Pancreas (tissue), 10 donors: ENCODE data around the gene CCDC80. TPM values are rescaled to one million over a fixed set of nuclear protein-coding genes. Genes with fewer than 3 reads are reported as not detected.

Experiments
- ATAC-seq, 4 donors: fragments of 200-7000 bp; cut with Tn5 transposase; one replicate each; pipeline versions ENCODE4 v1.8.0 to v1.9.1; 2020; ENCODE audit warnings: mild to moderate bottlenecking in 4 of 4, moderate library complexity in 4 of 4
- DNase-seq, 6 donors: peaks; one replicate each; pipeline ENCODE4 v3.0.0-alpha.2; 2020
- FAIRE-seq: peaks from 2 replicates; lab custom pipeline; 2012; peaks lifted over from hg19 to GRCh38; lab: Jason Lieb, UNC
- H3K27ac ChIP-seq, 4 donors: fragments of 200-600 bp; sonication (generic); 1 replicate in 3 of 4; 2 replicates in 1 of 4; pipeline versions ENCODE4 v1.5.0 to v1.8.0; 2020
- H3K27me3 ChIP-seq, 4 donors: fragments of 200-600 bp; one replicate each; pipeline ENCODE4 v1.8.0; 2021
- H3K36me3 ChIP-seq, 3 donors: fragments of 200-600 bp; sonication (generic) in 1 of 3; one replicate each; pipeline versions ENCODE4 v1.5.0 to v1.8.0; 2020 to 2021
- H3K4me1 ChIP-seq, 3 donors: fragments of 200-600 bp; one replicate each; pipeline ENCODE4 v1.8.0; 2021
- H3K4me3 ChIP-seq, 4 donors: fragments of 200-600 bp; sonication (generic) in 2 of 4; one replicate each; pipeline versions ENCODE4 v1.5.0 to v1.8.0; 2020 to 2021
- H3K9me3 ChIP-seq, 4 donors: fragments of 200-600 bp; one replicate each; pipeline ENCODE4 v1.8.0; 2021
- WGBS, 2 donors: extraction: QIAGEN DNeasy Blood & Tissue Kit; methylation state at CpG; one replicate each; pipeline ENCODE4 v1.1.7; 2013; 5-methylcytosine and 5-hydroxymethylcytosine counted together
- intact Hi-C, 3 donors: fragments of 100-400 bp; cut with DNase I; formaldehyde crosslinking; loops; one replicate each; pipeline versions ENCODE4 v1.11.1 to v1.14.2; 2022
- polyA plus RNA-seq, 2 donors: library from polyadenylated mRNA; stranded (reverse); fragments of 200-250 nt; gene quantifications; one replicate each; pipeline ENCODE4 v1.2.3, GENCODE V29; 2013
- total RNA-seq, 6 donors: library from RNA; stranded (reverse); fragmentation: NEBNext Ultra II Directional in 4 of 6; extraction: Animal tissue kit (Norgen Biotek cat#: 25700) in 4 of 6; gene quantifications; one replicate each; pipeline versions ENCODE4 v1.2.1 to v1.2.4, GENCODE V29; 2021 to 2023
- TF ChIP-seq, protein P1 (sequence below), 4 donors: fragments of 200-600 bp; sonication (generic) in 3 of 4; IDR thresholded peaks; one replicate each; pipeline versions ENCODE4 v1.5.0 to v1.8.0; 2021; ENCODE audit warnings: antibody characterized with exemption in 4 of 4
- donor health status: healthy with polysubstance abuse.
- donor health status: DM: no; HTN: no; CAD: no; lungs with moderate emphysema.
- donor health status: DM: no; HTN: no; CAD: no.
- donor health status: control.
- donor health status: control.
- donor health status: Bipolar disorder and iron deficiency.
- donor health status: DM: yes; HTN: yes; CAD: no.
- donor health status: DM: no; HTN: no; CAD: no.
- donor health status: DM: no; HTN: no; CAD: no.
- donor health status: DM: yes; HTN: yes; CAD: no.

The CCDC80 gene
- total and polyA plus RNA-seq, 8 donors = 6.1 to 100 (median 11.8) TPM

DNA sequence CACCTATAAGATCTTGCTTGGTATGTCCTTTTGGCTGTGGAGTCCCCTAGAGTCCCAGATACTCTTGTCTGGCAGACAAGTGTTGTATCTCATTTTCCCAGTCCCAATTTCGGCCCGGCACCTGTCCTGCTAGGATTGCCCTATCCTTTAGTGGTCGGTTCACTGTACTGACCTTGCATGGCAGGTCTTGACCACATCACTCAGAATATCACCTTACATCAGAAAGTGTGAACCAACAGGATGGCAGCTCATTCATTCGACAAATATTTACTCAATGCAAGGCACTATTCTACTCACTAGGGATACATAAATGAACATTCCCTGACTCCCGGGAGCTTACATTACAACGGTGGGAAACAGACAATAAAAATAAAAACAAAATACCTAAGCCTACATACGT is 5.7 kb upstream of the CCDC80 start:
- ATAC-seq = no peak
- Histone ChIP-seq H3K4me1 (peaks cover 0 to 1% (median 0%) of the 10 kb centered on the region in 3 donors), H3K9me3 (no peaks in the 10 kb centered on the region), H3K36me3 (no peaks in the 10 kb centered on the region), H3K27ac (no peak overlapping the region), H3K27me3 (no peaks in the 10 kb centered on the region), H3K4me3 (no peak overlapping the region)
- TF ChIP-seq, protein P1, sequence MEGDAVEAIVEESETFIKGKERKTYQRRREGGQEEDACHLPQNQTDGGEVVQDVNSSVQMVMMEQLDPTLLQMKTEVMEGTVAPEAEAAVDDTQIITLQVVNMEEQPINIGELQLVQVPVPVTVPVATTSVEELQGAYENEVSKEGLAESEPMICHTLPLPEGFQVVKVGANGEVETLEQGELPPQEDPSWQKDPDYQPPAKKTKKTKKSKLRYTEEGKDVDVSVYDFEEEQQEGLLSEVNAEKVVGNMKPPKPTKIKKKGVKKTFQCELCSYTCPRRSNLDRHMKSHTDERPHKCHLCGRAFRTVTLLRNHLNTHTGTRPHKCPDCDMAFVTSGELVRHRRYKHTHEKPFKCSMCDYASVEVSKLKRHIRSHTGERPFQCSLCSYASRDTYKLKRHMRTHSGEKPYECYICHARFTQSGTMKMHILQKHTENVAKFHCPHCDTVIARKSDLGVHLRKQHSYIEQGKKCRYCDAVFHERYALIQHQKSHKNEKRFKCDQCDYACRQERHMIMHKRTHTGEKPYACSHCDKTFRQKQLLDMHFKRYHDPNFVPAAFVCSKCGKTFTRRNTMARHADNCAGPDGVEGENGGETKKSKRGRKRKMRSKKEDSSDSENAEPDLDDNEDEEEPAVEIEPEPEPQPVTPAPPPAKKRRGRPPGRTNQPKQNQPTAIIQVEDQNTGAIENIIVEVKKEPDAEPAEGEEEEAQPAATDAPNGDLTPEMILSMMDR (IDR thresholded peaks at IDR 0.05) = no peak
- no peak for DNase-seq
- FAIRE-seq = no peak
- intact Hi-C loops = loop anchor here in 2 of 3 donors (10.0 kb wide), 2 partner anchors 328 to 338 kb away; partner anchors contain the start of gene CD200R1 (in 1 of the 2)
- 36 to 37% methylated on average over 7 of the region's 7 CpGs for WGBS, 2 donors

DNA sequence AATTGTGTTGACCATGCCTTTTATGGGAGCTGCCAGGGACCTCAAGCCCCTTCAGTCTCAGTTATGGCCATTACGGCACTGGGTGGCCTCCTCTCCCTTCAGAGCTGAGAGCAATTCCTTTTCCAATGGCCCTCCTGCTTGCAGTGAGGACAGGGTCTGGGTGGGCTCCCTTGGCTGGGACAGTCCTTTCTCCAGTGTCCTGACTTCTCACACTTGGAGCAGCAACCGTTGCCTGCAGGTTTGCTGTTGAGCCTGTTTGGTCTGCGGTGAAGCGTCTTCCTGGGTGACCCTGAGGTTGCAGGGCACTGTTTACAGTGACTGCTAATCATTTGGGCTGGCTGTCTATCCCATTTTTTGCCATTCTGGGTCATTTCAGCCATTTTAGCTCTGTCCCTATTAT is 3.5 kb upstream of the CCDC80 start:
- Histone ChIP-seq H3K9me3 (no peaks in the 10 kb centered on the region), H3K36me3 (no peaks in the 10 kb centered on the region), H3K27ac (no peak overlapping the region), H3K27me3 (no peaks in the 10 kb centered on the region), H3K4me3 (no peak overlapping the region), H3K4me1 (peaks cover 0 to 6% (median 0%) of the 10 kb centered on the region in 3 donors)
- intact Hi-C loops = loop anchor here in 2 of 3 donors (10.0 kb wide), 2 partner anchors 330 to 340 kb away; partner anchors contain the start of gene CD200R1 (in 1 of the 2)
- 46 to 59% methylated on average over 4 of the region's 4 CpGs for WGBS, 2 donors
- FAIRE-seq (no peak), DNase-seq (no peak), ATAC-seq (no peak)
- TF ChIP-seq, protein P1 (IDR thresholded peaks at IDR 0.05) = no peak

DNA sequence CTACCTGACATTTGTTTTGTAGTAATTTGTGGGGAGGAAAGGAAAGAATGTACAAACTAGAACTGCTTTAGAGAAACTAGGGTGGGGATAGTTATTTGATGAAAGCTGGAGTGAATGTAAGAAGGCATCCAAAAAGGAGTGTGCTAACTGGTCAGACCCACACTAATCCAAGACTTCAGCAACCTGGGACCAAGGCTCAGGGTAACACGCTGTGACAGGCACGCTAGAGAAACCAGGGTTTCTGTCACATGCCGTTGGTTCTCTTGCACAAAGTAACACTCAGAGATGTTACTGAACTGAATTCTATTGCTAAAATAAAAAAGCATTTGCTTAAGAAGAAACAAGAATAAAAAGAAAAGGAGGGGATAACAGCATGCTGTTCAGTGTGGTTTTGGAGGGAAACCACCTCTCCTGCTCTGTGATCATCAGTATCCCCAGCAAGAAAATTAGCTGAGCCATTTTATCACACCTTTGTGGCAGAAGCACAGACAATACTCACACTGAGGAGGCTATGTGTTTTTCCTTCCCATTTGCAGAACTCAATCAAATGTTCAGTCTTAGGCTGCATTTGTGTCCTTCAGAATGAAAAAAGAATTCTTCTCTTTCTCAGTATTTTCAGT is 2.8 kb upstream of the CCDC80 start:
- Histone ChIP-seq H3K9me3 (no peaks in the 10 kb centered on the region), H3K27ac (no peak overlapping the region), H3K4me1 (peaks cover 0 to 6% (median 0%) of the 10 kb centered on the region in 3 donors), H3K4me3 (no peak overlapping the region), H3K36me3 (no peaks in the 10 kb centered on the region), H3K27me3 (no peaks in the 10 kb centered on the region)
- DNase-seq (no peak), ATAC-seq (no peak), FAIRE-seq (no peak)
- intact Hi-C loops = loop anchor here in 2 of 3 donors (10.0 kb wide), 2 partner anchors 331 to 341 kb away; partner anchors contain the start of gene CD200R1 (in 1 of the 2)
- WGBS, 2 donors = 72 to 75% methylated on average over 3 of the region's 3 CpGs
- TF ChIP-seq, protein P1 (IDR thresholded peaks at IDR 0.05) = no peak

DNA sequence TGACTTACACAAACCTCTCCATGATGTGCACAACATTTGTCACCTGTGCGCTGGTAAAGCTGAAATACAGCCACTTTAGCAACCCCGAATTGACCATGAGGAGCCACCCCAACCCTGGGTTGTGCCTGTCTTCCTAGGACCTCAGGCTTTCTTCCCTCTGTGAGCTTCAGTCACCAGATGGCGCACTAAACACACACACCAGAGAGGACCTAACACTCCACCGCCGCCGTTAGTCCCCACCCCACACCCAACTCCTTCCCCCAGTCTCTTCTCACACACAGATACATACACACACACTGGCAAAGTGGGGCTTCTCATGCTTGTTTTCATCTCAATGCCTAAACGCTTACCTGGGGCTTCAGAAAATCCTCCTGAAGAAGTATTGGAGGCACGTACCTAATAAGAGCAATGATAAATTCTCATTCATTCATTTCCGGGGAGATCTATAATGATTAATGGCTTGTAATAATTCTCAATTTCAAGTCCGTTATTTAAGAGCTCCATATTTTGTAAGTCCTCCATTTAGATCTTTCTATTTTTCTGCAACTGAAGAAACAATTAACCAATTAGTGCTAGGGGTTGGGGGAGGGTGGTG is 2.1 kb upstream of the CCDC80 start:
- peak; percentile 76 to 89 (median 88) for ATAC-seq
- no peak overlapping the region for H3K4me3 ChIP-seq

More for the DNA sequence above, 2.1 kb upstream of the CCDC80 start:
- 0 to 1% methylated on average over 10 of the region's 10 CpGs for WGBS, 2 donors
- Histone ChIP-seq H3K27ac (no peak overlapping the region), H3K4me1 (peaks cover 0 to 6% (median 0%) of the 10 kb centered on the region in 3 donors), H3K27me3 (no peaks in the 10 kb centered on the region), H3K36me3 (no peaks in the 10 kb centered on the region), H3K9me3 (no peaks in the 10 kb centered on the region)
- no peak for FAIRE-seq
- TF ChIP-seq, protein P1 (IDR thresholded peaks at IDR 0.05) = peak in 3 of 4 donors; percentile 40 to 52 (median 44)
- DNase-seq = peak; percentile 55 to 76 (median 66)
- intact Hi-C loops = loop anchor here in 2 of 3 donors (10.0 kb wide), 2 partner anchors 332 to 342 kb away; partner anchors contain the start of gene CD200R1 (in 1 of the 2)
